ENCODE results near the gene NLRC5. TPM values are rescaled to one million over a fixed set of nuclear protein-coding genes. Genes with fewer than 3 reads are reported as not detected.
A peak's percentile ranks its signal among the peaks of the same experiment; 100 is the strongest.

NLRC5 gene
- total RNA-seq, 1 donor: 52.1 TPM

DNA sequence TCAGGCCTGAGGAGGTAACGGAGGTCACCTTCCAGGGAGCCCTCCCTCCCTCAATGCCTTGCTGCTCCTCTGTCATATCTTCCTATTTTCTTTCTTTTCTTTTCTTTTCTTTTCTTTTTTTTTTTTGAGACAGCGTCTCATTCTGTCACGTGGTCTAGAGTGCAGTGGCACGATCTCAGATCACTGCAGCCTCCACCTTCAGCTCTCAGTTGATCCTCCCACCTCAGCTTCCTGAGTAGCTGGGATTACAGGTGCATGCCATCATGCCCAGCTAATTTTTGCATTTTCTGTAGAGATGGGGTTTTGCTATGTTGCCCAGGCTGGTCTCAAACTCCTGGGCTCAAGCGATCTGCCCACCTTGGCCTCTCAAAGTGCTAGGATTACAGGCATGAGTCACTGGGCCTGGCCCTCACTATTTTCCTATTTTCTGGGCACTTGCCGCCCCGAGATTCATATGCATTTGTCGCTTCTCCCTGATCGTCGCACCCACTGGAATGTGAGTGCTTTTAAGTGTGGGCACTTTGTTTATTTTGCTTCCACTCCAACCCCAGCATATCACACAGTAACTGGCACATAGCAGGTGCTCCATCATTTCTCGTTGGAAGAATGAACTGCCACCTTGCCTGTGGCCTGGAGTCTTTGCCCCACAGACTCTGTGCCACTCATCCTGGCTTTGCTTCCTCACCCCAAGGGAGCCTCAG lies 134.8 kb downstream of the NLRC5 start:
- DNase-seq (ENCODE audit: insufficient read length, low spot score, missing footprints): no peak
- no peaks in the 10 kb centered on the region for H3K4me1 ChIP-seq (ENCODE audit: insufficient read depth, low read length)
- TF ChIP-seq, protein P1, sequence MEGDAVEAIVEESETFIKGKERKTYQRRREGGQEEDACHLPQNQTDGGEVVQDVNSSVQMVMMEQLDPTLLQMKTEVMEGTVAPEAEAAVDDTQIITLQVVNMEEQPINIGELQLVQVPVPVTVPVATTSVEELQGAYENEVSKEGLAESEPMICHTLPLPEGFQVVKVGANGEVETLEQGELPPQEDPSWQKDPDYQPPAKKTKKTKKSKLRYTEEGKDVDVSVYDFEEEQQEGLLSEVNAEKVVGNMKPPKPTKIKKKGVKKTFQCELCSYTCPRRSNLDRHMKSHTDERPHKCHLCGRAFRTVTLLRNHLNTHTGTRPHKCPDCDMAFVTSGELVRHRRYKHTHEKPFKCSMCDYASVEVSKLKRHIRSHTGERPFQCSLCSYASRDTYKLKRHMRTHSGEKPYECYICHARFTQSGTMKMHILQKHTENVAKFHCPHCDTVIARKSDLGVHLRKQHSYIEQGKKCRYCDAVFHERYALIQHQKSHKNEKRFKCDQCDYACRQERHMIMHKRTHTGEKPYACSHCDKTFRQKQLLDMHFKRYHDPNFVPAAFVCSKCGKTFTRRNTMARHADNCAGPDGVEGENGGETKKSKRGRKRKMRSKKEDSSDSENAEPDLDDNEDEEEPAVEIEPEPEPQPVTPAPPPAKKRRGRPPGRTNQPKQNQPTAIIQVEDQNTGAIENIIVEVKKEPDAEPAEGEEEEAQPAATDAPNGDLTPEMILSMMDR (IDR thresholded peaks at IDR 0.05; ENCODE audit: extremely low read depth, low read depth, low read length): no peak
- no peak overlapping the region for H3K4me2 ChIP-seq (ENCODE audit: insufficient read depth, low read length)
- H3K27me3 ChIP-seq (ENCODE audit: insufficient read depth, low read length): no peaks in the 10 kb centered on the region
- no peak overlapping the region for H3K27ac ChIP-seq (ENCODE audit: low read depth, low read length)
- H3K4me3 ChIP-seq (ENCODE audit: insufficient read depth, low read length): no peak overlapping the region
- H4K20me1 ChIP-seq (ENCODE audit: insufficient read depth, low read length): no peaks in the 10 kb centered on the region
- H3K79me2 ChIP-seq (ENCODE audit: insufficient read depth, low read length): no peaks in the 10 kb centered on the region
- no peaks in the 10 kb centered on the region for H3K36me3 ChIP-seq (ENCODE audit: insufficient read depth, low read length)
- no peaks in the 10 kb centered on the region for H3K9me3 ChIP-seq (ENCODE audit: low read depth, low read length)
- H2AFZ ChIP-seq (ENCODE audit: low read length): no peak overlapping the region

- Histone ChIP-seq H3K9me3 (ENCODE audit: low read depth, low read length) (no peaks in the 10 kb centered on the region), H3K4me2 (ENCODE audit: insufficient read depth, low read length) (no peak overlapping the region), H3K27me3 (ENCODE audit: insufficient read depth, low read length) (no peaks in the 10 kb centered on the region), H4K20me1 (ENCODE audit: insufficient read depth, low read length) (no peaks in the 10 kb centered on the region), H3K79me2 (ENCODE audit: insufficient read depth, low read length) (no peaks in the 10 kb centered on the region), H3K4me1 (ENCODE audit: insufficient read depth, low read length) (no peaks in the 10 kb centered on the region), H3K4me3 (ENCODE audit: insufficient read depth, low read length) (no peak overlapping the region), H3K36me3 (ENCODE audit: insufficient read depth, low read length) (no peaks in the 10 kb centered on the region), H2AFZ (ENCODE audit: low read length) (no peak overlapping the region), H3K27ac (ENCODE audit: low read depth, low read length) (no peak overlapping the region)
- peak; percentile 58 for DNase-seq (ENCODE audit: insufficient read length, low spot score, missing footprints)
- TF ChIP-seq, protein P1 (IDR thresholded peaks at IDR 0.05; ENCODE audit: extremely low read depth, low read depth, low read length): no peak
These were observed 136.0 kb downstream of the NLRC5 start for GRCh38 chr16:57125376-57125775.

GRCh38 chr16:57125969-57126368 lies 136.6 kb downstream of the NLRC5 start:
- no peak overlapping the region for H3K27ac ChIP-seq (ENCODE audit: low read depth, low read length)
- H3K4me1 ChIP-seq (ENCODE audit: insufficient read depth, low read length): no peaks in the 10 kb centered on the region
- no peak overlapping the region for H3K4me3 ChIP-seq (ENCODE audit: insufficient read depth, low read length)
- no peaks in the 10 kb centered on the region for H3K36me3 ChIP-seq (ENCODE audit: insufficient read depth, low read length)
- no peaks in the 10 kb centered on the region for H3K27me3 ChIP-seq (ENCODE audit: insufficient read depth, low read length)
- no peaks in the 10 kb centered on the region for H4K20me1 ChIP-seq (ENCODE audit: insufficient read depth, low read length)
- TF ChIP-seq, protein P1 (IDR thresholded peaks at IDR 0.05; ENCODE audit: extremely low read depth, low read depth, low read length): no peak
- no peaks in the 10 kb centered on the region for H3K79me2 ChIP-seq (ENCODE audit: insufficient read depth, low read length)
- DNase-seq (ENCODE audit: insufficient read length, low spot score, missing footprints): peak; percentile 14
- H3K4me2 ChIP-seq (ENCODE audit: insufficient read depth, low read length): no peak overlapping the region
- H2AFZ ChIP-seq (ENCODE audit: low read length): no peak overlapping the region
- no peaks in the 10 kb centered on the region for H3K9me3 ChIP-seq (ENCODE audit: low read depth, low read length)

DNA sequence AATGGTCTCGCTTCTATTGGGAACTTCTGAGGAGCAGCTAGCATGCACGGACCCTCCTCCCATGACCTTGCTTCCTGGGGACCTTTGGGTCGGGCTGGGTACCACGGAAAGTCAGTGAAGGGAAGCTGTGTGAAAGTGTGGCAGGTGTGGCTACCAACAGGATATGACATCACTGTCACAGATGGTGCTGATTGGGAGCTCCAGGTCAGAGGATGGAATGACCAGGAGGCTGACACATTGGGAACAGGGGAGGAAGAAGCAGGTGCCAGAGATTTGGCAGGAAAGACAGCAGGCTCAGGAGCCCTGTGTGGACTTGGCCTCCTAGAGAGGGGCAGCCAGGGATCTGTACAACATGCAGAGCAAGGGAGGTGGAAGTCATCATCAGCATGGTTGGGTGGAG lies 137.1 kb downstream of the NLRC5 start:
- Histone ChIP-seq H3K4me2 (ENCODE audit: insufficient read depth, low read length) (no peak overlapping the region), H3K36me3 (ENCODE audit: insufficient read depth, low read length) (no peaks in the 10 kb centered on the region), H3K4me3 (ENCODE audit: insufficient read depth, low read length) (no peak overlapping the region), H3K79me2 (ENCODE audit: insufficient read depth, low read length) (no peaks in the 10 kb centered on the region), H3K9me3 (ENCODE audit: low read depth, low read length) (no peaks in the 10 kb centered on the region), H3K4me1 (ENCODE audit: insufficient read depth, low read length) (no peaks in the 10 kb centered on the region), H2AFZ (ENCODE audit: low read length) (no peak overlapping the region), H3K27me3 (ENCODE audit: insufficient read depth, low read length) (no peaks in the 10 kb centered on the region), H3K27ac (ENCODE audit: low read depth, low read length) (no peak overlapping the region), H4K20me1 (ENCODE audit: insufficient read depth, low read length) (no peaks in the 10 kb centered on the region)
- DNase-seq (ENCODE audit: insufficient read length, low spot score, missing footprints): peak; percentile 39
- TF ChIP-seq, protein P1 (IDR thresholded peaks at IDR 0.05; ENCODE audit: extremely low read depth, low read depth, low read length): no peak

All from osteoblast (primary cell).